SK-N-SH (cell line): Measurements from ENCODE around the gene MLC1.

Experiments used
- CHD2 ChIP-seq: fragments of 150-350 bp; IDR thresholded peaks from 2 replicates; pipeline ENCODE4 v1.6.1; 2018; ENCODE audit warnings: low read length; ENCODE audit not compliant: partially characterized antibody
- CTCF ChIP-seq: fragments of 200-600 bp; sonication (generic); IDR thresholded peaks from 2 replicates; pipeline ENCODE4 v1.6.1; 2017; ENCODE audit warnings: antibody characterized with exemption, mild to moderate bottlenecking, moderate library complexity
- GATA2 ChIP-seq: sonication (generic); formaldehyde crosslinking; IDR thresholded peaks from 2 replicates; pipeline ENCODE4 v1.5.0; 2020; ENCODE audit warnings: mild to moderate bottlenecking, missing genetic modification reagents
- JUND ChIP-seq: IDR thresholded peaks from 2 replicates; pipeline ENCODE4 v1.4.0; 2012
- MXI1 ChIP-seq: IDR thresholded peaks from 2 replicates; pipeline ENCODE4 v1.6.1; 2012; ENCODE audit warnings: mild to moderate bottlenecking, low read depth, low read length, improper control_type of control experiment
- POLR2AphosphoS5 ChIP-seq: IDR thresholded peaks from 2 replicates; pipeline ENCODE4 v1.6.1; 2012; ENCODE audit warnings: low read depth, low read length
- RAD21 ChIP-seq: IDR thresholded peaks from 2 replicates; pipeline ENCODE4 v1.6.1; 2012; ENCODE audit warnings: mild to moderate bottlenecking, low read length
- RFX5 ChIP-seq: IDR thresholded peaks from 2 replicates; pipeline ENCODE4 v1.6.1; 2012; ENCODE audit warnings: mild to moderate bottlenecking, improper control_type of control experiment, low read length
- TAF1 ChIP-seq: IDR thresholded peaks from 2 replicates; pipeline ENCODE4 v1.6.1; 2012; ENCODE audit warnings: low read depth, mild to moderate bottlenecking, low read length, moderate library complexity, borderline replicate concordance
- TF ChIP-seq, protein P1 (sequence below): fragments of 150-350 bp; IDR thresholded peaks from 2 replicates; pipeline ENCODE4 v1.6.1; 2017; ENCODE audit warnings: antibody characterized with exemption, low read length, low read depth, borderline replicate concordance

- TF ChIP-seq TAF1 (no peak), CTCF (no peak), RAD21 (no peak), CHD2 (no peak), GATA2 (no peak), POLR2AphosphoS5 (no peak), JUND (no peak), RFX5 (no peak), MXI1 (no peak)
- TF ChIP-seq, protein P1, sequence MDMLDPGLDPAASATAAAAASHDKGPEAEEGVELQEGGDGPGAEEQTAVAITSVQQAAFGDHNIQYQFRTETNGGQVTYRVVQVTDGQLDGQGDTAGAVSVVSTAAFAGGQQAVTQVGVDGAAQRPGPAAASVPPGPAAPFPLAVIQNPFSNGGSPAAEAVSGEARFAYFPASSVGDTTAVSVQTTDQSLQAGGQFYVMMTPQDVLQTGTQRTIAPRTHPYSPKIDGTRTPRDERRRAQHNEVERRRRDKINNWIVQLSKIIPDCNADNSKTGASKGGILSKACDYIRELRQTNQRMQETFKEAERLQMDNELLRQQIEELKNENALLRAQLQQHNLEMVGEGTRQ = no peak
These were observed 52.2 kb downstream of the MLC1 start for GRCh38 chr22:50032941-50033601.
